HG02870 (cell line): ENCODE results near the gene SORL1-AS1.
"Not testable (repeated sequence)": the region's sequence is repeated elsewhere in the genome, so short reads cannot be mapped to it uniquely, and the experiment has no call there.

Source experiments
- ATAC-seq: cut with Tn5 transposase; IDR thresholded peaks from one replicate; pipeline ENCODE4 v1.9.1; 2021; ENCODE audit warnings: mild to moderate bottlenecking, moderate library complexity; ENCODE audit not compliant: unreplicated experiment

Gene SORL1-AS1

DNA sequence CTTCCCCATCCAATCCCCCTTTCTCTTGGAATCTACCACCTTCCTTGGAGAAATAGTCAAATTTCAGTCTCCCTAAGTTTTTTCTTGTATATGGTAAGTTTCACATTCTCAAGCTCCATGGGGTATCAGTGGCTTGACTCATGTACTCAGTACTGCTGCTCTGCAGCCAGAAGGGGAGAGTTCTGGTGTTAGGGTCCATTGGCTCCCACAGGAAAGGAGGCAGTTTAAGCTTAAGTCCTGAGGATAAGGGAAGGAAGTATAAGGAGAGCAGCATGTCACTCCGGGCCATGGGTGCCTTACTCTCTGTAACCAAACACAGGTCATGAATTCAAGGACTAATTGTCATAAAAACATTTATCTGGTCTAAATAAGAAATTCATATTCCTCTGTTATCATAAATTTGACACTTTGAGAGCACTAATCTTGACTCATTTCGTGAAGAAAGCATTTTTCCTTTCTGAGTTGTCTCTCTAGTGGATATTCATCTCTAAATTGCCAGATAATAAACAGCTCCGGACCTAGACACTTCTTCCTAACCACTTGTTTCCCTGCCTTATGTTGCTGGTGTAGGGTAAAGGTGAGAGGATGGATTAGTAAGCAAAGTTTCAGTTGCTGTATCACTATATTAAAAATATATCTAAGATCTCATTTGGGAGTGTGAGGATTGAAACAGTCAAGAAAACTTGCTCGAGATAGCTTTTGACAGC lies 20.8 kb downstream of the SORL1-AS1 start:
- no peak for ATAC-seq

DNA sequence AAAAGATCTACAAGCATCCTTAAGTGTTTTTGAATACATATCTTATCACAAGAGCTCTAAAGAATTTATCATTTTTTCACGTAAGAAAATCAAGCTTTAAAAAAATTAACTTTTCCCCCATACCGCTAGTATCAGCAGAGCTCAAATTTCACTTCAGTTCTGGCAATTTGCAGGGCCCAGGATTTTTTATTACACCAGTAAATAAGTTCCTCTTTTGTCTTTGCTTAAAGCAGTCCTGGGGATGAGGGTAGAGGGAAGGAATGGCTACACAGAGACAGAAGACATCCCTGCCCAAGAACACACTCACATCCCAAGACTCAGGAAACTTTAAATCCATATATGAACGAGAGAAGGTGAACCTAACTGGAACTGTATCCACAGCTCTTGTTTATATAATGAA lies 23.2 kb downstream of the SORL1-AS1 start:
- ATAC-seq = no peak

DNA sequence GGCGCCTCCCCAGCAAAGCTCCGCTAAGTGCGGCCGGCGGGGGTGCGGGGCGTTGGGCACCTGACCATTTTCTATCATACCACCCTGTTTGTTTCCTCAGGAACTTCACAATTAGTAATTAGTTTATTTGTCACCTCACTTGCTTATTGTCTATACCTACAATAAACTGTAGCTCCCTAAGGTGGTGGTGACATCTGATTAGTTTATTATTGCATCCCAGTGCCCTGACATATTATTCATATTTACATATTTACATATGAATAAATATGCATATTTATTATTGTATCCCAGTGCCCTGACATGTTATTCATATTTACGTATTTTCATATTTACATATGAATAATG lies 25.4 kb downstream of the SORL1-AS1 start:
- ATAC-seq = no peak

DNA sequence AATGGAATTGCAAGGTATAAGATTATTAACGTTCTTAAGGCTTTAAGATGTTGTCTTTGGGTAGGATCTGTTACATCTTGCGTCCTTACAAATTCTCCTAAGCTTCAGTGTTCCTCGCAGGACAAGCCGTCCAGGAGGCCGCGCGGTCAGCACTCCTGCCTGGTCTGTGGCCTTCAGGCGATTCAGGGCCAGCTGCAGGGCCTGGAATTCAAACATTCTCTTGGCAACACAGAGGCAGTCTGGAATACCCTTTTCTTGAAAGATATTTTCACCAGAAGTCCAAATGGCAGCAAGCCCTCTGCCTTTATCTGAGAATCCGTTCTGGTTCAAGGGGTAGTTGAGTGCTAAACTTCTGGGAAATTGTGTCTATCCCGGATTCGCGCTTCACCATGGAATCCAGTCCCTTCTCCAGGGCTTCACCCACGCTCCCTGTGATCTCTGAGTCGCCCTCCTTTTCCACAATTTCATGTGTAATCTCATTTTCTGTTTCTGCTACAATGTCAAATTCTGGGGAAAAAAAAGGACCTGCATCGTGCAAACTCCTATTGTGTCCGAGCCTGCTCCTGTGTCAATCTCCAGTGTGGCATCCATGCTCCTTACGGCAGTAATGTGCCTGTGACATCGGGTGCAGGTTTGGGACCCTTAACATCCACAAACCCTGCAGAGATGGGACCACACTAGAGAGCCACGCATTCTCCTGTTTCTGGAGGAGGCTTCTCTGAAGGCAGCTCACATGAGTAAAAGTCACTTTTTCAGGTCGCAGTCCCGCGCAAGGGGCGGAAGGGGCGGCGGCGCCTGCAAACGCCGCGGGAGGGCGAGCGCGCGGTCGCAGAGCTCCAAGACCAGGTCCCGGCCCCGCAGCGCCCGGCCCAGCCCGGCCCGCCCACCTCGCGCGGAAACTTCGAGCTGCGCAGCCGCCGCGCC lies 26.0 kb downstream of the SORL1-AS1 start:
- ATAC-seq = no peak

DNA sequence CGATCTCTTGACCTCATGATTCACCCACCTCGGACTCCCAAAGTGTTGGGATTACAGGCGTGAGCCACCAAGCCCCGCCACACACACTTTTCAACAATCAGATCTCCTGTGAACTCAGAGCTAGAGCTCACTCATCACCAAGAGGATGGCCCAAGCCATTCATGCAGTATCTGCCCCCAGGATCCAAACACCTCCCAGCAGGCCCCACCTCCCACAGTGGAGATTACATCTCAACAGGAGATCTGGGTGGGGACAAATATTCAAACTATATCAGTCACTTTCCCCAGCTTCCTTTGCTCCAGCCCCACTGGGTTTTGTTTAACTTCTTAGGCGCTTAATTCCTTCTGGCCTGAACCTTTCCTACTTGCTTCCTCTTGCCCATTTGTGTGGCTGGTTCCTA lies 26.9 kb downstream of the SORL1-AS1 start:
- ATAC-seq = no peak

DNA sequence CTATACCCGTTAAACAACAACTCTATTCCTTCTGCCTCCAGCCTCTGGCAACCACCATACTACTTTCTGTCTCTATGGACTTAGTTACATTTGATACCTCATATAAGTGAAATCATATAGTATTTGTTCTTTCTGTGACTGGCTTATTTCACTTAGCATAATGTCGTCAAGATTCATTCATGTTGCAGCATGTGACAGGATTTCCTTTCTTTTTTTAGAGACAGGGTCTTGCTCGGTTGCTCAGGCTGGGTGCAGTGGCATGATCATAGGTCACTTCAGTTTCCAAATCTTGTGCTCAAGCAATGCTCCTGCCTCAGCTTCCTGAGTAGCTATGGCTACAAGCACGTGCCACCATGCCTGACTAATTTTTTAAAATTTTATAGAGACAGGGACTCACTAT lies 30.1 kb downstream of the SORL1-AS1 start:
- ATAC-seq = no peak

DNA sequence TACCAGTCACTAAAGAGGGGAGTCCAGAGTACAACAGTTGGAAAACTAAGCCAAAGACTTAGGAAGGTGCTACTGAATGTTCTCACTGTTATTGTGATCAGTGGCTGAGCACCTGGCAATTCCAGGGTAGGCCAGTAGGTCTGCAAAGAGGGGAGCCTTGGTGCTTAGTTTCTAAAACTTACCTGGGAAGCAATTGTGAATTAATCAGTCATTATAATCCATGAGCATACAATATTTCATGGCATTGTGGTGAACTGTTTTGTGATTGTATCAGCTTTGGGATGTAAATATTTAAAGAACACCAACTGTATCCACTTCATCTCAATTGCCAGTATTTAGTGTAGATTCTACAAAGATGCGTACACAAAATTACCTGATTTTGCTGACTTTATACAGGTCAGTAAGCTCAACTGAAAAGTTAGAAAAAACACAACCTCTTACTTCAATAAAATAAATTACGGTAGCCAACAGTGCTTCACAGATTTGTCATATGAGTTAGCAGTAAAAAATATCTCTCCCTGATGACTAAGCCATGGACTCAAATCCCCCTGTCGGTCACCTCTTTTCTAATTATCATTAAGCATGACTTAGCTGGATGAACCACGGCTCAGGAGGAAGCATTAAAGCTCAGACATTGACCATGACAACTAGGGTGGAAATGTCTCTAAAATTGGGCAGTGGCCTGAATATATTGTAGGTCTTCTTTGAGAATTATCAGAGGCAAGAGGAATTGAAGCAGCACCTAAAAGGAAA lies 31.4 kb downstream of the SORL1-AS1 start:
- no peak for ATAC-seq

DNA sequence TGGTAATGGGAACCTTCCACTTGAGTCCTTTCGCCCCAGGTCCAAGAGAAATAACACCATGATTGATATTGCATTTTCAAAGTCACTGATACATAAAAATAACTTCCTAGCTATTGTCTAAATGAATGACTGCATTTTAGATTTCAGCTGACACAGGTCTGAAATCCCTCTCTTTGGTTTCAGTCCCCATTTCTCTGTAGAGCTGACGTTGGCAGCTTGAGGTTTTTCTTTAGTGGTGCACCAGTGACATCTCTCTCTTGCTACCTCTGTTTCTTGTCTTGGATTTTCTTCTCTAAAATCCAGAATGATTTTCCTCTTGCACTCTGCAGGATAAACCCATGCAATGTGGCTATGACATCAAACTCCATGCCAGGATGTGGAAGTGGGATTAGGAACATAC lies 32.4 kb downstream of the SORL1-AS1 start:
- ATAC-seq = no peak

DNA sequence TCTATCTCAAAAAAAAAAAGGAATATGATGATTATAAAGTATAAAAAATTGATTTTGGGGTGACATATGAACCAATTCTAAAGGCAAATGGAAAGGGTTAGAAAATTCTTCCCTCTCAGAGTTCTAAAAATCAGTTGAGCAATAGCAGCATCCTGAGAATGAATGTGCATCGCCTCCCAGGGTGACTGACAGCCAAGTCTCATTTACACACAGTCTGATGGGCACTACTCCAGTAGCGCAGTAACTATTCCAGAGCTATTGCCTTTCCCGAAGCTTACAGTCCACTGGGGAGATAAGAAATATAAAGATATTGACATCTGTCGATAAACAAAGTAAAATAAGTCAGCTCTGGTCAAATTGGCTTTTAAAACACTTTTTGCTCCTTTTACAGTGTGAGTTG lies 32.9 kb downstream of the SORL1-AS1 start:
- no peak for ATAC-seq

DNA sequence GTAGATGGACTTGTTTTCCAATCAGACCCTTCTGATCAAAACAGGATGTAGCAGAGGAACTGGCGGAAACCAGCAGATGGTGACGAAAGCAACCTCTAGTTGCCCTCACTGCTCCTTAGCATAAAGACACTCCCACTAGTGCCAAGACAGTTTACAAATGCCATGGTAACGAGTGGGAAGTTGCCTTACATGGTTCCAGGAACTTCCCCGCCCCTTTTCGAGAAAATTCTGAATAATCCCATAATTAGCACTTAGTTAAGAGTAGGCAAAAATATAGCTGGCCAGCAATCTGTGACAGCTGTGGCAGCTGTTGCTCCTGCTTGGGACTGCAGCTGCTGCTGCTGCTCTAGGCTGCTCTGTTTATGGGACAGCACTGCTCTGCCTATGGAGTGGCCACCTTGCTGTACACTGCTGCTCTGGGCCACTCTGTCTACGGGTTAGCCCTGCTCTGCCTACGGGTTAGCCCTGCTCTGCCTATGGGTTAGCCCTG lies 34.1 kb downstream of the SORL1-AS1 start:
- ATAC-seq = no peak

DNA sequence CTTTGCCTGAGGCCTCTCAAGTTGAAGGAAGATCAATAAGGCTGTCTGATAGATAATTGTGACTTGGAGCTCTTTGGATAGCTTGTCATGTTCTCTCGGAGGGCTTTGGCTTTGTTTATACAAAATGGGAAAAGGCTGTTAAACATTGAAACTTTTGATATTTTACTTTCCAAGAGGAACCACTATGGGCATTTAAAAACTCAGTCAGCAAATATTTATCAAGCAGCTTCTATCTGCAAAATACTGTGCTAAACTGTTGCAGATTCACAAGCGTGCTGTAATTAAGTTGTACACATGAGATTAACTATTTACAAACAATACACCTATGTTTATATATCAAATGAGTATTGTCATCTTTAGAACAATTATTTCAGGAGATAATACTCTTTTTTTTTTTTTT lies 35.2 kb downstream of the SORL1-AS1 start:
- ATAC-seq = no peak

DNA sequence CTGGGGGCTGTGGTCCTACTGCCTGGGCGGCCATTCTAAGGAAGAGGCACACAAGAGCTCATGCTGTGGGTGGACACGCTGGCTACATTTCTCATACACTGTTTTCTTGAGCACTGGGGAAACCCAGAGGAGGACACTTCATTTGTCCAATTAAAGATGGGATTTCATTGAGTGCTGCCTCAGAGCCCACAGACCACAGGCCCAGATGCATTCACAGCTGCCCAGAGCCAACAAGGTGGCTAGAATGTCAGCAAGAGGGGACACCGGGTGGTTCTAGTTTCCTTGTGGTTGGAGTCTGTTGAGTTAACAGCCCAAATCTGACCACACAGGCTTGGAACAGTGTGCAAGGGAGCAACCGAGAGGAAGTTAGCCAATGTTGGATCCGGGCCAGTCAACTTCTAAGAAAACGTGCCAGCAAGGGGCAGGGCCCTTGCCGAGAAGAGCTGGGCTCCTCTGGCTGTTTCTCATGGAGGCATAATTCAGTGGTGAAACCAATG lies 35.7 kb downstream of the SORL1-AS1 start:
- ATAC-seq = no peak

DNA sequence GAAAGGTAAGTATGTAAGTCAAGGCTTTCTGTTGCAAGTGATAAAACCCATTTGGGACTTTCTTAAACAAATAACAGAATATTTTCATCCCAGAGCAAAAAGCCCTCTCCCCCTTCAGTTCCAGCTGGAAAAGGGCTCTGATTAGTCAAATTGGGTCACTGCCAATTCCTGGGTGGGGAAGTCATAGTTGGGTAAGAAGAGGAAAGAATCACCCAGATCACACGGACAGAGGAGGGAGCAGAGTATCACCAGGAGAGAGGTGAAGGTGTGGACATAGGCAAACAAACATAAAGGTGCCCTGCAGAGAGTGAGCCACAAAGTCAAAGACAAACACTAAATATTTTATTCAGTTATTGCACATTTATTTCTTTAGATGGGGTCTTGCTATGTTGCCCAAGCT lies 36.9 kb downstream of the SORL1-AS1 start:
- no peak for ATAC-seq

DNA sequence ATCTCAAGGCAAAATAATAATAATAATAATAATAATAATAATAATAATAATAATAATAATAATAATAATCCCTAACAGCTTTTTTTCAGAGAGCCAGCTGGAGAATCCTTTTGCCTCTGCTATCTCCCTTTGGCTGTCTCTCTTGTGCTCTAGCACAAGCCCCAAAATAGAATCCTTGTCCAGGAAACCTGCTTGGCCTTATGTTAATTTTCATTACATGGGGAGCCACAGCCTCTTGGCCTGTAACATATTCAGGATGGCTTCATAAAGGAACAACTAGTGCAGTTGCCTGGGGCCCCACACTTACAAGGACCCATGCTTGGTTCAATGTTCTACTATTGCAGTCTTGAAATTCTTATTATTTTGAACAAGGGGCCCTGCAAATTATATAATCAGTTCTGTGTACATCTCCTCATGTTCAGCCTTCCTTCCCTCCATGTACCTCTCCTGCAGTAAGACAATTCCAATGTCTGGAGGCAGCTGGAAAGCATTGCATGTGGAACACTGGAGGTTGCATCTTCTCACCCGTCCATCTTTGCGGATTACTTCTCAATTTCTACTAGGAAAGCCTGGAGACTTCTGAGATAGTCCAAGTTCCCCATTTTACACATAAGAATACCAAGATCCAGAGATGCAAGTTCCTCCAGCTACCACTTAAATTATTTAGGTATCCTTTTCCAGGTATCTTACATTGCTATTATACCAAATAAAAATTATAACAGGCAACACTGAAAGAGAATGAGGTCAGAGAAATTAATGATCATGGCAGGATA lies 38.4 kb downstream of the SORL1-AS1 start:
- no peak for ATAC-seq

DNA sequence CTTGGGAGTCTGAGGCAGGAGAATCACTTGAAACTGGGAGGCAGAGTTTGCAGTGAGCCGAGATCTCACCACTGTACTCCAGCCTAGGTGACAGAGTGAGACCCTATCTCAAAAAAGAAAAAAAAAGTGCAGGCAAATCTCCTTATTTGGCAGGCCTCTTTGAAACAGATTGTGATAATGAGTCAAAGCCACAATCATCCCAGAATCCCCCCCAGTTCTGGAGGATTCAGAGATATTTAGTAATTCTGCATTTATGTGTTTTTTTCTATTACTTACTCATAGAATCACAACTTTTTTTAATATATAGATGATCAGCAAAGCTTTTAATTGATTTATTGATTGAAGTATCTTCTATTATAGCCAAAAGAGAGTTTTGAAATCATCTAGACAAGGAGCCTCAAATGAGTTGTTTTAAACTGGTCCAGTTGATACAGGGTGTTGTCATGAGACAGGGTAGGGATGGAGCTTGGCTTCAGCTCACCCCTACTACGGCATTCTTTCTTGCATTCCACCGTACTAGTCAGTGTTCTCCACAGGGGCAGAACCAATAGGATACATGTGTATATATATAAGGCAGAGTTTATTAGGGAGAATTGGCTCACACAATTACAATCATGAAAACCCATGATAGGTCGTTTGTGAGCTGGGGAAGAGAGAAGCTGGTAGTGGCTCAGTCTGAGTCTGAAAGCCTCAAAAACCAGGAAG lies 39.9 kb downstream of the SORL1-AS1 start:
- no peak for ATAC-seq

DNA sequence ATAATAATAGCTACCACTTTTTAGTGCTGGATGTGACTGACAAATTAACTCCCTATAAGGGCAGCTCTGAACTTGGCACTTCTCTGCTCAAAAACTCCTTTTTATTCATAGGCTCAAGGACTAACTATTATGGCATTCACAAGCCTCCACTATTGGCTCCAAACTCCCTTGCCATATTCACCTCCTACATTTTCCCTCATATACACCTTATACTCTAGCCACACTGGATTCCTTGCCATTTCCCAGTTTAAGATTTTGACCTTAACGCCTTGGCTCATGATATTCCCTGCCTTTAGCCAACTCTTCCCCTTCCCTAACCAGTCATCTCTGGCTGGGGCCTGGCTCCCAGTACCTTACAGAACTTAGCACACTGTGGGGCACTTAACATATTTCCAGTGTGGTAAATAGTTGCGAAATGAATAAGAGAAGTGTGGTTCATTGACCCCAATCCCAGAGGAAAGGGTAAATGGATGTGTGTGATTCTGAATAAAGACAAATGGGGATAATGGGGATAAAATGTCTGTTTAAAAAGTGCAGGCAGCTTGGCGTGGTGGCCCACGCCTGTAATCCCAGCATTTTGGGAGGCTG lies 40.7 kb downstream of the SORL1-AS1 start:
- no peak for ATAC-seq

DNA sequence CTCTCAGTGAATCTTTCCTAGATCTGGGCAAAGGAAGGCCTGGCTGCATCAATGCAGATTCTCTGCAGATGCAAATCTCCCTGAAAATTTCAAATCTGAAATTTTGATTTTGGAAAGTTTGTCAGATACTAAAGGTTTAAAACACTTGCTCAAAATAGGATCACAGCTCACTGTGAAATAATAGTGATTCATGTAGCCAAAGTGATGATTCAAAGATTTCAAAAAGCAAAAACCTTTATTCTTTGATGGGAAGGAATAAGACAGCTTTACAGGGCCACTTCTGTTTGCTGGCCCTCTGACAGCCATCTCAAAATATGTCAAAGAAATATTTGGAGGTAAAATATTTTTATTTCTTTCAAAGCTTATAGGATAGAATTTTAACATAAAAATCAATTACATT lies 41.4 kb downstream of the SORL1-AS1 start:
- not testable (repeated sequence) for ATAC-seq

DNA sequence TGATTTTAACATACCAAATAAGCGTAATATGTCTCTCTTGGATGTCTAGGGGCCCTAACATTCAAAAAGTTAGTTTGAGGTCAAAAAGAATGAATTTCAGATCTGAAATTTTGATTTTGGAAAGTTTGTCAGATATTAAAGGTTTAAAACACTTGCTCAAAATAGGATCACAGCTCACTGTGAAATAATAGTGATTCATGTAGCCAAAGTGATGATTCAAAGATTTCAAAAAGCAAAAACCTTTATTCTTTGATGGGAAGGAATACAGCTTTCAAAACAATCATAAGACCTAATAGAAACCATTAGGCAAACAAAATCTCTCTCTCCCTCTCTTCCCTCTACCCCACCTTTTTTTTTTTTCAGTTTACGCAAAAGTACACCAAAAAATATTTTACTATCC lies 42.7 kb downstream of the SORL1-AS1 start:
- ATAC-seq = not testable (repeated sequence)

DNA sequence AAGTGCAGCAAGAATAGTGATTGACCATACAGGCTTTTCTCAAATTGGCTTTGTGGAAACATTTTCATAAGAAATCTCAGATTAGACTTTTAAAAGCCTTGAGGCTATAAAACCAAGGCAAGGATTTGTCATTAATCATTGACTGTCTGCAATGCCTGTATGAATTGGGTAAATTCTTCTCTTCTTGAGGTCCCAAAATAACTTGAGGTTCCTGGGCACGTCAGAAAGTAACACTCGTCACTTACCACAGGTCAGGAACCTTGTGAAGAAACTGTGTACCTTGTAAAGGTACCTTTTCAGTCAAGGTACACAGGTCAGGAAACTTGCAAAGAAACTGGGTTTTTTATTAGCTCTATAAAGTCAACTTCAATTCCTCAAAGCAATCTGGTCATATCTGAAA lies 43.9 kb downstream of the SORL1-AS1 start:
- no peak for ATAC-seq

DNA sequence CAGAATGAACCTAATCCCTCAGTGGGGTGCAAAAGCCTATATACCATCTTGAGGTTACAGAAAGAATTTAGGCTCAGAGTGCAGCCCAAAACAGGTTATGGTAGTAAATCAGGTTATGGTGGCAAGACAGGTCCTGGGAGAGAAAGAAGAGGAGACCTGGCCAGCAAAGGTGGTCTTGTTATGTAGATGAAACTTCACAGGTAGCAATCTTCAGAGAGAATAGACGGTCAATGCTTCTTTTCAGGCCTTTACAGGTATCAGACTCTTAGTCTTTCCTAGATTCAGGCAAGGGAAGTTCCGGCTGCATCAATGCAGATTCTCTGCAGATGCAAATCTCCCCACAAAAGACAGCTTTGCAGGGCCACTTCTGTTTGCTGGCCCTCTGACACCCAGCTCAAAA lies 46.5 kb downstream of the SORL1-AS1 start:
- no peak for ATAC-seq
